SIG-M5 (cell line): Measurements from ENCODE around the gene ASAP2.
"Not testable (repeated sequence)": the region's sequence is repeated elsewhere in the genome, so short reads cannot be mapped to it uniquely, and the experiment has no call there.

Source experiments
- DNase-seq: peaks from one replicate; lab custom pipeline; 2025; lab: John Stamatoyannopoulos, UW

Gene ASAP2

GRCh38 chr2:9382604-9383235, 176.1 kb downstream of the ASAP2 start:
- DNase-seq = no peak

- no peak for DNase-seq
These were observed 177.9 kb downstream of the ASAP2 start for GRCh38 chr2:9384521-9384920.

- DNase-seq = no peak
These were observed 179.2 kb downstream of the ASAP2 start for GRCh38 chr2:9385841-9386240.

- no peak for DNase-seq
These were observed 181.6 kb downstream of the ASAP2 start for GRCh38 chr2:9388199-9388681.

- no peak for DNase-seq
These were observed 182.6 kb downstream of the ASAP2 start for GRCh38 chr2:9388950-9389911.

- DNase-seq = no peak
These were observed 183.7 kb downstream of the ASAP2 start for GRCh38 chr2:9390151-9390850.

- DNase-seq = no peak
These were observed 184.4 kb downstream of the ASAP2 start for GRCh38 chr2:9390991-9391390.

- DNase-seq = no peak
These were observed 185.5 kb downstream of the ASAP2 start for GRCh38 chr2:9391961-9392720.

- no peak for DNase-seq
These were observed 186.5 kb downstream of the ASAP2 start for GRCh38 chr2:9392898-9393765.

GRCh38 chr2:9394816-9395215, 188.2 kb downstream of the ASAP2 start:
- no peak for DNase-seq

GRCh38 chr2:9397201-9397600, 190.6 kb downstream of the ASAP2 start:
- no peak for DNase-seq

- not testable (repeated sequence) for DNase-seq
These were observed 191.6 kb downstream of the ASAP2 start for GRCh38 chr2:9398251-9398650.

GRCh38 chr2:9398881-9399780, 192.5 kb downstream of the ASAP2 start:
- no peak for DNase-seq

GRCh38 chr2:9400268-9401058, 193.9 kb downstream of the ASAP2 start:
- DNase-seq = no peak

- no peak for DNase-seq
These were observed 194.5 kb downstream of the ASAP2 start for GRCh38 chr2:9401059-9401547.

- DNase-seq = no peak
These were observed 195.2 kb downstream of the ASAP2 start for GRCh38 chr2:9401646-9402371.

- DNase-seq = no peak
These were observed 197.3 kb downstream of the ASAP2 start for GRCh38 chr2:9403924-9404323.

GRCh38 chr2:9404451-9404850, 197.8 kb downstream of the ASAP2 start:
- no peak for DNase-seq
